Skeletal muscle tissue (tissue), 4 donors: Measurements from ENCODE around the gene SDHD. TPM values are rescaled to one million over a fixed set of nuclear protein-coding genes. Genes with fewer than 3 reads are reported as not detected.
"Not testable (repeated sequence)": the region's sequence is repeated elsewhere in the genome, so short reads cannot be mapped to it uniquely, and the experiment has no call there.

Source experiments
- H3K27ac ChIP-seq: one replicate; pipeline ENCODE4 v1.7.0; 2013; ENCODE audit warnings: mild to moderate bottlenecking, low read depth, low read length, inconsistent platforms
- H3K27me3 ChIP-seq, 3 donors: one replicate each; pipeline ENCODE4 v1.7.0; 2013; ENCODE audit warnings: low read length in 3 of 3; ENCODE audit not compliant: control insufficient read depth in 3 of 3, insufficient read depth in 3 of 3
- H3K36me3 ChIP-seq, 3 donors: one replicate each; pipeline ENCODE4 v1.7.0; 2013; ENCODE audit warnings: low read length in 3 of 3; ENCODE audit not compliant: control insufficient read depth in 3 of 3, insufficient read depth in 3 of 3
- H3K4me1 ChIP-seq, 3 donors: one replicate each; pipeline ENCODE4 v1.7.0; 2013; ENCODE audit warnings: low read length in 3 of 3, mild to moderate bottlenecking in 3 of 3; ENCODE audit not compliant: control insufficient read depth in 3 of 3, insufficient read depth in 3 of 3
- H3K4me3 ChIP-seq, 3 donors: one replicate each; pipeline ENCODE4 v1.7.0; 2013; ENCODE audit warnings: low read length in 3 of 3
- H3K9ac ChIP-seq, 3 donors: one replicate each; pipeline ENCODE4 v1.7.0; 2013; ENCODE audit warnings: low read length in 3 of 3, mild to moderate bottlenecking in 3 of 3, moderate library complexity in 2 of 3, low read depth in 1 of 3
- H3K9me3 ChIP-seq, 3 donors: one replicate each; pipeline ENCODE4 v1.7.0; 2013; ENCODE audit warnings: low read length in 3 of 3; ENCODE audit not compliant: control insufficient read depth in 3 of 3
- total RNA-seq: library from RNA; depleted of rRNA; stranded (reverse); fragments of >200 nt; gene quantifications from one replicate; pipeline ENCODE4 v1.2.3, GENCODE V29; 2014
- donor health status: Osteomylitis.

The SDHD gene
- total RNA-seq, 1 donor from 2014 or later, result 129 TPM

GRCh38 chr11:112057170-112057569 lies 29.5 kb upstream of the SDHD start:
- no peaks in the 10 kb centered on the region for H3K9me3 ChIP-seq
- no peaks in the 10 kb centered on the region for H3K4me1 ChIP-seq
- no peak overlapping the region for H3K4me3 ChIP-seq
- H3K27ac ChIP-seq, result no peak overlapping the region
- H3K9ac ChIP-seq, result no peak overlapping the region
- H3K27me3 ChIP-seq, result no peaks in the 10 kb centered on the region
- peaks cover 27 to 61% (median 39%) of the 10 kb centered on the region in 3 donors for H3K36me3 ChIP-seq

GRCh38 chr11:112058103-112058502 lies 28.6 kb upstream of the SDHD start:
- H3K36me3 ChIP-seq, result peaks cover 28 to 62% (median 42%) of the 10 kb centered on the region in 3 donors

GRCh38 chr11:112062923-112063322 lies 23.8 kb upstream of the SDHD start:
- Histone ChIP-seq H3K36me3 (peaks cover 17 to 40% (median 22%) of the 10 kb centered on the region in 3 donors), H3K27me3 (no peaks in the 10 kb centered on the region), H3K4me3 (no peak overlapping the region), H3K9ac (no peak overlapping the region), H3K9me3 (no peaks in the 10 kb centered on the region), H3K27ac (no peak overlapping the region), H3K4me1 (no peaks in the 10 kb centered on the region)

More at GRCh38 chr11:112058103-112058502, 28.6 kb upstream of the SDHD start:
- no peak overlapping the region for H3K4me3 ChIP-seq
- no peaks in the 10 kb centered on the region for H3K9me3 ChIP-seq
- no peaks in the 10 kb centered on the region for H3K27me3 ChIP-seq
- no peaks in the 10 kb centered on the region for H3K4me1 ChIP-seq
- H3K27ac ChIP-seq, result no peak overlapping the region
- no peak overlapping the region for H3K9ac ChIP-seq

GRCh38 chr11:112073941-112074811 lies 12.5 kb upstream of the SDHD start, which contains the start of the genes NKAPD1 and PIH1D2:
Gene NKAPD1 (plus strand): TSS chr11:112074299. CDS start chr11:112075575, 1,276 bp downstream.
Gene PIH1D2 (minus strand): TSS chr11:112074017. CDS start chr11:112073174, 843 bp downstream.
- Histone ChIP-seq H3K9ac (peak within 1 kb of the TSS; percentile 88 to 96 (median 96)), H3K27me3 (no peaks in the 10 kb centered on the region), H3K4me1 (peaks cover 14 to 22% (median 19%) of the 10 kb centered on the region in 3 donors), H3K4me3 (peak within 1 kb of the TSS; percentile 86 to 97 (median 92)), H3K27ac (peak within 1 kb of the TSS; percentile 90), H3K36me3 (peaks cover 10 to 28% (median 21%) of the 10 kb centered on the region in 3 donors), H3K9me3 (no peaks in the 10 kb centered on the region)

GRCh38 chr11:112082729-112083128 lies 3.9 kb upstream of the SDHD start:
- no peaks in the 10 kb centered on the region for H3K9me3 ChIP-seq
- H3K4me1 ChIP-seq, result peaks cover 11 to 33% (median 16%) of the 10 kb centered on the region in 3 donors
- H3K9ac ChIP-seq, result no peak overlapping the region
- peaks cover 26 to 62% (median 58%) of the 10 kb centered on the region in 3 donors for H3K36me3 ChIP-seq
- H3K4me3 ChIP-seq, result no peak overlapping the region
- no peaks in the 10 kb centered on the region for H3K27me3 ChIP-seq
- H3K27ac ChIP-seq, result peak overlapping the region; percentile 74

- H3K4me1 ChIP-seq, result peaks cover 28 to 50% (median 35%) of the 10 kb centered on the region in 3 donors
- peak overlapping the region; percentile 96 to 100 (median 97) for H3K4me3 ChIP-seq
- peak overlapping the region; percentile 95 to 98 (median 96) for H3K9ac ChIP-seq
- H3K27ac ChIP-seq, result peak overlapping the region; percentile 91
- peaks cover 30 to 63% (median 63%) of the 10 kb centered on the region in 3 donors for H3K36me3 ChIP-seq
- no peaks in the 10 kb centered on the region for H3K27me3 ChIP-seq
- no peaks in the 10 kb centered on the region for H3K9me3 ChIP-seq
Observed at GRCh38 chr11:112085822-112086421, 751 bp upstream of the SDHD start.

GRCh38 chr11:112087212-112087611 lies 539 bp downstream of the SDHD start:
- H3K27me3 ChIP-seq, result no peaks in the 10 kb centered on the region
- H3K9me3 ChIP-seq, result no peaks in the 10 kb centered on the region
- H3K4me3 ChIP-seq, result peak overlapping the region; percentile 96 to 100 (median 97)
- peak overlapping the region; percentile 91 for H3K27ac ChIP-seq
- H3K4me1 ChIP-seq, result peaks cover 28 to 50% (median 35%) of the 10 kb centered on the region in 3 donors
- H3K9ac ChIP-seq, result peak overlapping the region; percentile 95 to 98 (median 96)
- peaks cover 41 to 69% (median 69%) of the 10 kb centered on the region in 3 donors for H3K36me3 ChIP-seq

- H3K4me3 ChIP-seq, H3K4me1 ChIP-seq, H3K9ac ChIP-seq, H3K9me3 ChIP-seq, H3K27me3 ChIP-seq, H3K27ac ChIP-seq: not testable (repeated sequence)
- H3K36me3 ChIP-seq, result peaks cover 30 to 49% (median 43%) of the 10 kb centered on the region in 3 donors
Observed at GRCh38 chr11:112095302-112095701, 8.6 kb downstream of the SDHD start.

GRCh38 chr11:112096194-112096593 lies 9.5 kb downstream of the SDHD start:
- no peaks in the 10 kb centered on the region for H3K9me3 ChIP-seq
- peaks cover 2 to 10% (median 5%) of the 10 kb centered on the region in 3 donors for H3K4me1 ChIP-seq
- H3K36me3 ChIP-seq, result peaks cover 28 to 42% (median 36%) of the 10 kb centered on the region in 3 donors
- no peak overlapping the region for H3K9ac ChIP-seq
- H3K27me3 ChIP-seq, result no peaks in the 10 kb centered on the region
- no peak overlapping the region for H3K4me3 ChIP-seq
- H3K27ac ChIP-seq, result no peak overlapping the region
